ENCODE measurements around the gene TTC28. TPM values are rescaled to one million over a fixed set of nuclear protein-coding genes. Genes with fewer than 3 reads are reported as not detected.

Gene TTC28

GRCh38 chr22:27933186-27933983 is 746.3 kb downstream of the TTC28 start:
- no peak overlapping the region for H4K5ac ChIP-seq (ENCODE audit: low read length)
- H2BK120ac ChIP-seq (ENCODE audit: low read depth, low read length): no peak overlapping the region
- H4K8ac ChIP-seq (ENCODE audit: low read depth, low read length): no peak overlapping the region
- no peak for DNase-seq
- H2BK15ac ChIP-seq (replicated peaks; ENCODE audit: low read depth): no peak overlapping the region
- H3K9ac ChIP-seq (ENCODE audit: low read length): no peak overlapping the region
- H3K79me1 ChIP-seq (ENCODE audit: low read length): no peaks in the 10 kb centered on the region
- no peak overlapping the region for H3K4ac ChIP-seq (ENCODE audit: low read depth, low read length)
- H3K4me3 ChIP-seq (ENCODE audit: low read length): no peak overlapping the region
- H3K4me1 ChIP-seq (ENCODE audit: control insufficient read depth, low read depth, low read length): no peaks in the 10 kb centered on the region
- no peak overlapping the region for H3K18ac ChIP-seq (ENCODE audit: low read length)
- H3K27ac ChIP-seq (ENCODE audit: low read depth, low read length): no peak overlapping the region
- H3K56ac ChIP-seq (ENCODE audit: low read length): no peak overlapping the region
- no peaks in the 10 kb centered on the region for H3K79me2 ChIP-seq (ENCODE audit: control insufficient read depth, insufficient read depth, low read length)
- no peaks in the 10 kb centered on the region for H3K36me3 ChIP-seq (ENCODE audit: control insufficient read depth, insufficient read depth, low read length)
- no peaks in the 10 kb centered on the region for H3K27me3 ChIP-seq (ENCODE audit: insufficient read depth, low read length, poor library complexity)
- no CpG with 5 or more reads among the region's 9 CpGs for WGBS (ENCODE audit: extremely low coverage, insufficient coverage, low lambda C conversion rate)
- no peak overlapping the region for H2AK5ac ChIP-seq (ENCODE audit: low read length)
- no peak overlapping the region for H2BK5ac ChIP-seq (ENCODE audit: low read length)
- H3K23ac ChIP-seq (ENCODE audit: low read length): no peak overlapping the region
- no peak overlapping the region for H3K4me2 ChIP-seq (ENCODE audit: low read length)

- H3K27ac ChIP-seq (ENCODE audit: low read depth, low read length): no peak overlapping the region
- no peak overlapping the region for H4K5ac ChIP-seq (ENCODE audit: low read length)
- no CpG with 5 or more reads among the region's 3 CpGs for WGBS (ENCODE audit: extremely low coverage, insufficient coverage, low lambda C conversion rate)
These were observed 749.1 kb downstream of the TTC28 start for GRCh38 chr22:27930331-27931060.

More at GRCh38 chr22:27930331-27931060, 749.1 kb downstream of the TTC28 start:
- Histone ChIP-seq H3K4ac (ENCODE audit: low read depth, low read length) (no peak overlapping the region), H3K56ac (ENCODE audit: low read length) (no peak overlapping the region), H4K8ac (ENCODE audit: low read depth, low read length) (no peak overlapping the region), H2BK120ac (ENCODE audit: low read depth, low read length) (no peak overlapping the region), H2BK5ac (ENCODE audit: low read length) (no peak overlapping the region), H3K18ac (ENCODE audit: low read length) (no peak overlapping the region), H3K4me2 (ENCODE audit: low read length) (no peak overlapping the region), H3K27me3 (ENCODE audit: insufficient read depth, low read length, poor library complexity) (no peaks in the 10 kb centered on the region), H3K9ac (ENCODE audit: low read length) (no peak overlapping the region), H3K4me1 (ENCODE audit: control insufficient read depth, low read depth, low read length) (no peaks in the 10 kb centered on the region), H3K79me1 (ENCODE audit: low read length) (no peaks in the 10 kb centered on the region), H3K36me3 (ENCODE audit: control insufficient read depth, insufficient read depth, low read length) (no peaks in the 10 kb centered on the region), H3K23ac (ENCODE audit: low read length) (no peak overlapping the region), H2BK15ac (replicated peaks; ENCODE audit: low read depth) (no peak overlapping the region), H3K4me3 (ENCODE audit: low read length) (no peak overlapping the region), H2AK5ac (ENCODE audit: low read length) (no peak overlapping the region), H3K79me2 (ENCODE audit: control insufficient read depth, insufficient read depth, low read length) (peaks cover under 1% of the 10 kb centered on the region)
- DNase-seq: peak; percentile 18

Small RNA genes within 50 kb of the gene (small RNA-seq; reads per million reads assigned to genes)
- gene MIR5739 (ENCODE audit: insufficient read depth): not detected
- not detected for gene RF00019 (ENCODE audit: insufficient read depth)
- gene RF00150 (ENCODE audit: insufficient read depth): not detected
- gene RF02200 (ENCODE audit: insufficient read depth): not detected
- gene RN7SL162P (ENCODE audit: insufficient read depth): not detected

All from mesendoderm (in vitro differentiated cells).